PFSK-1 (cell line): ENCODE data around the gene NKAIN1.

Source experiments
- POLR2AphosphoS5 ChIP-seq: IDR thresholded peaks from 2 replicates; pipeline ENCODE4 v1.6.1; 2012; ENCODE audit warnings: low read depth, mild to moderate bottlenecking, control low read depth, low read length, moderate library complexity
- REST ChIP-seq, 2 experiments: IDR thresholded peaks; 2 replicates each; pipeline versions ENCODE4 v1.6.1 to v1.8.0; 2011 to 2012; ENCODE audit warnings: low read depth in 2 of 2, low read length in 2 of 2, control low read depth in 1 of 2, inconsistent platforms in 1 of 2, mild to moderate bottlenecking in 1 of 2, moderate library complexity in 1 of 2; ENCODE audit not compliant: insufficient read depth in 1 of 2

- no peak for TF ChIP-seq POLR2AphosphoS5
- TF ChIP-seq REST (IDR thresholded peaks at IDR 0.05; ENCODE audit: insufficient read depth in 1 of 2, low read depth in 2 of 2, low read length in 2 of 2), result no peak
These were observed 49.3 kb upstream of the NKAIN1 start for GRCh38 chr1:31289021-31289420.
